ENCODE data around the gene ZNF236.

- TF ChIP-seq CTCF (IDR thresholded peaks at IDR 0.05): no peak
- peak in 1 of 2 donors; percentile 7 for TF ChIP-seq POLR2A (IDR thresholded peaks at IDR 0.05)
- TF ChIP-seq POLR2AphosphoS5 (IDR thresholded peaks at IDR 0.05): no peak
- no peak for TF ChIP-seq EP300 (IDR thresholded peaks at IDR 0.05)
These were observed 165.9 kb downstream of the ZNF236 start for GRCh38 chr18:76988031-76988826.

All from suprapubic skin (tissue), 4 donors.